Measurements from ENCODE around the gene CCNB2. TPM values are rescaled to one million over a fixed set of nuclear protein-coding genes. Genes with fewer than 3 reads are reported as not detected.

CCNB2 gene
- total RNA-seq, 4 donors from 2014 or later, result 0.44 to 1.2 (median 1.2) TPM; not detected in 1

DNA sequence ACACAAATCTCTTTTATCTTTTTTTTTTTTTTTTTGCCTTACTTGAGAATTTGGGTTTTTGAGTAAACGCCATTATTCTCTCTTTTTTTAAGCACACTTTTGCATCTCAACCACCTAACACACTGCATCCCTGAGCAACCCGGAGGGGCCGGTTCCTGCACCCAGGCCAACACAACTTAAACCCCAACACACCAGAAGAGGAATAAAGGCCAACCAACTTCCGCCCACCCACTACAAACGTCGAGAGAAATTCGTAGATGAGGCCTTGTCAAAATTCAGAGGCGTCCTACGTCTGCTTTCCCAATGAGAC is 389 bp upstream of the CCNB2 start:
- H3K9me3 ChIP-seq, result no peaks in the 10 kb centered on the region
- WGBS, 2 donors, result 0 to 2% methylated on average over 9 of the region's 9 CpGs
- H3K4me3 ChIP-seq, result peak overlapping the region in 3 of 4 donors; percentile 52 to 72 (median 66)
- peaks cover 0 to 13% (median 2%) of the 10 kb centered on the region in 4 donors for H3K4me1 ChIP-seq
- DNase-seq (ENCODE audit: low spot score in 2 of 2), result no peak
- peak overlapping the region in 1 of 4 donors; percentile 10 for H3K27ac ChIP-seq
- no peaks in the 10 kb centered on the region for H3K27me3 ChIP-seq
- TF ChIP-seq, protein P1, sequence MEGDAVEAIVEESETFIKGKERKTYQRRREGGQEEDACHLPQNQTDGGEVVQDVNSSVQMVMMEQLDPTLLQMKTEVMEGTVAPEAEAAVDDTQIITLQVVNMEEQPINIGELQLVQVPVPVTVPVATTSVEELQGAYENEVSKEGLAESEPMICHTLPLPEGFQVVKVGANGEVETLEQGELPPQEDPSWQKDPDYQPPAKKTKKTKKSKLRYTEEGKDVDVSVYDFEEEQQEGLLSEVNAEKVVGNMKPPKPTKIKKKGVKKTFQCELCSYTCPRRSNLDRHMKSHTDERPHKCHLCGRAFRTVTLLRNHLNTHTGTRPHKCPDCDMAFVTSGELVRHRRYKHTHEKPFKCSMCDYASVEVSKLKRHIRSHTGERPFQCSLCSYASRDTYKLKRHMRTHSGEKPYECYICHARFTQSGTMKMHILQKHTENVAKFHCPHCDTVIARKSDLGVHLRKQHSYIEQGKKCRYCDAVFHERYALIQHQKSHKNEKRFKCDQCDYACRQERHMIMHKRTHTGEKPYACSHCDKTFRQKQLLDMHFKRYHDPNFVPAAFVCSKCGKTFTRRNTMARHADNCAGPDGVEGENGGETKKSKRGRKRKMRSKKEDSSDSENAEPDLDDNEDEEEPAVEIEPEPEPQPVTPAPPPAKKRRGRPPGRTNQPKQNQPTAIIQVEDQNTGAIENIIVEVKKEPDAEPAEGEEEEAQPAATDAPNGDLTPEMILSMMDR (IDR thresholded peaks at IDR 0.05), result no peak
- TF ChIP-seq POLR2A (IDR thresholded peaks at IDR 0.05) (no peak), EP300 (IDR thresholded peaks at IDR 0.05) (no peak)
- H3K36me3 ChIP-seq, result peaks cover 0 to 9% (median 0%) of the 10 kb centered on the region in 3 donors

DNA sequence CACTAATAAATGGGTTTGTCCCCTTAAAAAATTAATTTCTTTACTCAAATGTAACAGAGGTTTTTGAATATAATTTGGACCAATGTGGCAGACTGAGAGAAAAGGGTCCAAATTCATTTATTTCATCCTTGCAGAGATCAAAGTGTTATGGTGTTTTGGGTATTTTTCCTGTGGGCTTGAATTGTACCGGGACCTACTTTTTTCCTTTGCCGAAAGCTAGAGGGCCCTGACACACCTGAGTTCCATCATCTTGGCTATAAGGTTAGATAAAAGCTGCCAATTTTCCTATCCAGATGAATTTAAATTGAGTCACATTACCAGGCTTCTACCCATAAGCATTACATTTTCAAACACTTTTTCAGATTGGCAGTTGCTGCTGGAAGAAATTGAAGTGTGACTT is 908 bp downstream of the CCNB2 start:
- H3K27ac ChIP-seq, result no peak overlapping the region
- H3K4me3 ChIP-seq, result peak overlapping the region in 1 of 4 donors; percentile 72
- H3K4me1 ChIP-seq, result peaks cover 0 to 13% (median 2%) of the 10 kb centered on the region in 4 donors
- H3K9me3 ChIP-seq, result no peaks in the 10 kb centered on the region
- no peak for DNase-seq (ENCODE audit: low spot score in 2 of 2)
- H3K36me3 ChIP-seq, result no peaks in the 10 kb centered on the region
- WGBS, 2 donors, result 23 to 44% methylated on average over 2 of the region's 2 CpGs
- H3K27me3 ChIP-seq, result no peaks in the 10 kb centered on the region
- TF ChIP-seq, protein P1 (IDR thresholded peaks at IDR 0.05), result no peak
- TF ChIP-seq POLR2A (IDR thresholded peaks at IDR 0.05) (no peak), EP300 (IDR thresholded peaks at IDR 0.05) (no peak)

DNA sequence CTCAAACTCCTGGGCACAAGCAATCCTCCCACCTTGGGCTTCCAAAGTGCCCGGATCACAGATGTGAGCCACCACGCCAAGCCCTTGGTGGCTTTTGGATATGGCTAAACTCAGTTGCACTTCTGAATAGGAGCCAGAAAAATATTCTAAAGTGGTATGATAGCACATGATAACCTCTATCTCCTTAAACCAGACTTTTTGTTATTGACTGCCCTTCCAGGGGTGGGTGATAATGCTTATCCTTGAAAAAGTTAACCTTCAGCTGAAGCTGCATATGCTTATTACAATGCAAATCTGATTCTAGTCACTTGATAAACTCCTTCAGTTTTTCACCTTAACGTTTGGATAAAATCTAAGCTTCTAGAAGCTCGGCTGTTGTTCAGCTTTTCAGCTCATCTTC is 6.3 kb downstream of the CCNB2 start:
- WGBS, 2 donors, result 91 to 94% methylated on average over 4 of the region's 4 CpGs
- no peaks in the 10 kb centered on the region for H3K36me3 ChIP-seq
- no peak for TF ChIP-seq EP300 (IDR thresholded peaks at IDR 0.05)
- TF ChIP-seq POLR2A (IDR thresholded peaks at IDR 0.05), result no peak
- TF ChIP-seq, protein P1 (IDR thresholded peaks at IDR 0.05), result no peak

DNA sequence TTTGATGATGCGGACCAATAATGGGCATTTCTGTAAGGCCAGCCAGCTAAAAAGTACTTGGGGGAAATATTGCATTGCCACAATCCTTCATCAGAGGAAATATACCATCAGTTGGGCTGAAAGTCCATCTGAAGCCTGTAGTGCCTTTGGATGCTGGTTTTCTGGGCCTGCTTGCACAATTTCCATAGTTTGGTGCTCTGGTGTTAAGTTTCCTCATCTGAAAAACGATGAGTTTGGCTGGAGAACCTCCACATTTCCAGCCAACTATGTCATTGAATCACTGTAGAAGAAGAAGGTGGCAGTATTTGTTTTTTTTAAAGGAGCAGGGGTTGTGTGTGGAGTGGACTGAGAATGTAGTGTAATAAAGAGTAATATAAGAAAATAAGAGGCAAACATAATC is 10.1 kb downstream of the CCNB2 start:
- 80 to 82% methylated on average over 2 of the region's 2 CpGs for WGBS, 2 donors
- no peak overlapping the region for H3K27ac ChIP-seq
- H3K27me3 ChIP-seq, result no peaks in the 10 kb centered on the region
- H3K4me1 ChIP-seq, result no peaks in the 10 kb centered on the region
- no peak for DNase-seq (ENCODE audit: low spot score in 2 of 2)
- H3K9me3 ChIP-seq, result no peaks in the 10 kb centered on the region
- no peak overlapping the region for H3K4me3 ChIP-seq
- H3K36me3 ChIP-seq, result peaks cover 0 to 9% (median 0%) of the 10 kb centered on the region in 3 donors
- TF ChIP-seq, protein P1 (IDR thresholded peaks at IDR 0.05), result no peak
- TF ChIP-seq POLR2A (IDR thresholded peaks at IDR 0.05), result no peak
- no peak for TF ChIP-seq EP300 (IDR thresholded peaks at IDR 0.05)

More for the DNA sequence above, 6.3 kb downstream of the CCNB2 start:
- DNase-seq (ENCODE audit: low spot score in 2 of 2), result no peak
- no peaks in the 10 kb centered on the region for H3K4me1 ChIP-seq
- no peak overlapping the region for H3K4me3 ChIP-seq
- H3K27ac ChIP-seq, result no peak overlapping the region
- H3K27me3 ChIP-seq, result no peaks in the 10 kb centered on the region
- H3K9me3 ChIP-seq, result no peaks in the 10 kb centered on the region

DNA sequence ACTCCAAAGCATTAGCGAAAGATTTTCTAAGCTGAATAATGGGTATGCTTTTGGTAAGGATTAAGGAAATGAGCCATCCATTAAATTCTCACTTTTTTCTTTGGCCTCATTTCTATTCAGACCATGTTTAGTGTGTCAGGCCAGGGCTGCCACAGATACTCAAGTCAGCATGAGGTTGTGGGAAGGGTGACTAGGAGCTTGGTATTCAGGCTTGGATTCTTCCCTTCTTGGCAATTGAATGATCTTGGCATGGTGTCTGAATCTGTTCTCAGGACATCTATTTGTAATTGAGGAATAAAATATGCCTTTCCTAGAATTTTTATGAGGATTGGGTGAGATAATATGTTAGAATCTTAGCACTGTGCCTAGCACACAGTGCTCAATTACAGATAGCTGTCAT is 11.2 kb downstream of the CCNB2 start:
- Histone ChIP-seq H3K27me3 (no peaks in the 10 kb centered on the region), H3K4me3 (no peak overlapping the region), H3K9me3 (no peaks in the 10 kb centered on the region), H3K27ac (no peak overlapping the region), H3K36me3 (peaks cover 0 to 9% (median 0%) of the 10 kb centered on the region in 3 donors), H3K4me1 (no peaks in the 10 kb centered on the region)
- no peak for TF ChIP-seq EP300 (IDR thresholded peaks at IDR 0.05)
- TF ChIP-seq, protein P1 (IDR thresholded peaks at IDR 0.05), result no peak
- TF ChIP-seq POLR2A (IDR thresholded peaks at IDR 0.05), result no peak
- 88 to 97% methylated on average over 1 of the region's 1 CpG for WGBS, 2 donors
- no peak for DNase-seq (ENCODE audit: low spot score in 2 of 2)
